Fibroblast of skin of left quadriceps (primary cell): ENCODE results near the gene NFX1.
A peak's percentile ranks its signal among the peaks of the same experiment; 100 is the strongest.
"Not testable (repeated sequence)": the region's sequence is repeated elsewhere in the genome, so short reads cannot be mapped to it uniquely, and the experiment has no call there.

ENCODE experiments used
- DNase-seq, 2 experiments: peaks; one replicate each; pipeline ENCODE4 v3.0.0-alpha.2; 2013; ENCODE audit warnings: low read depth in 2 of 2

The NFX1 gene

DNA sequence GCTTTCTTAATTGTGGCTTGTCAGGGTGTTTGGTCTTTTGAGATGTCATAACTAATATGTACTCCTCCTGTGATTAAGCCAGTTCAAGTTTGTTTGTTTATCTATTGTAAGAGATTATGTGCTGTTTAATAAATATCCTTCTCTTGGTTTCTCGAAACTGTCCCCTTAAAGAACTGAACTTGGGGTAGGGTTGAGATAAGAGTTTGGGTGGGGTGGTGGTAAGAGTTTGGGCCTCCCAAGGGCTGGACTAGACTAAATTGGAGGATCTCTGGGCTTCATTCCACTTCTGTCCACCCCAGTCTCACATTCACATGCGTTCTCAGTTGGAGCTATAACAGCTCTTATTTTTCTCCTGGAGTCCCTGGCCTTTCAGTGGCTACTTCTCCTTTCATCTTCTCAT is 73.8 kb downstream of the NFX1 start:
- no peak for DNase-seq

DNA sequence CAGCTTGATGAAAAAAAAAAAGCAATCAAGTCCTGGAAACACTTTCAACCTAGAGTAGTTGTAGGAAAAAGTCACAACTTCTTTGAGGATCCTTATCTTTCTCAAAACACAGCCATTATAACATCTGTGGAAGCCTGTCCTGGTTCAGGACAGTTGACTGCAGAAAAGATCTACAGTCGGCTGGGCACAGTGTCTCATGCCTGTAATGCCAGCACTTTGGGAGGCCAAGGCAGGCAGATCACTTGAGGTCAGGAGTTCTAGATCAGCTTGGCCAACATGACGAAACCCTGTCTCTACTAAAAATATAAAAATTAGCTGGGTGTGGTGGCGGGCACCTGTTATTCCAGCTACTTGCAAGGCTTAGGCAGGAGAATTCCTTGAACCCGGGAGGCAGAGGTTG is 74.5 kb downstream of the NFX1 start:
- not testable (repeated sequence) for DNase-seq

DNA sequence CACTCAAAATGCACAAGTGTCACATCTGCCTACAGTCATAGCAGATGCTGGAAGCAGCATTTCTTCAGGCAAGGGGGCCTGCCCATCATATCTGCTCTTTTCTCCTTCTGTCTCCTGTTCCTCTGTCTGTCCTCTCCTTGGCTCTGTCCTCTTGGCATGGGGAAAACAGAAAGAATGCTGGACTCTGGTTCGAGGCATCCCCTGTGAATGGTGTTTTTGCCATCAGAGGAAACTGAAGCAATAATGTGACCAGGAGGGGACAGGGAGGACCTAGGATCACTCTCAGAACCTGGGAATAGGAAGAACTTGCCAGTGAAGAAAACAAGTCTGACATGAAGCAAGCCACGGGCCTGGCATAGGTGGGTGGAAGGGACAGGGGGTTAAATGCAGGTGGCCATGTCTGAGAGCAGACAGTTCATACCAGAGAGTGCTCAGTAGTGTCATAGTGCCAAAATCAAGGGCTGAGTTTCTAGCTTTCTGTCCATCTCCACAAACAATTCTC is 76.7 kb downstream of the NFX1 start:
- no peak for DNase-seq

DNA sequence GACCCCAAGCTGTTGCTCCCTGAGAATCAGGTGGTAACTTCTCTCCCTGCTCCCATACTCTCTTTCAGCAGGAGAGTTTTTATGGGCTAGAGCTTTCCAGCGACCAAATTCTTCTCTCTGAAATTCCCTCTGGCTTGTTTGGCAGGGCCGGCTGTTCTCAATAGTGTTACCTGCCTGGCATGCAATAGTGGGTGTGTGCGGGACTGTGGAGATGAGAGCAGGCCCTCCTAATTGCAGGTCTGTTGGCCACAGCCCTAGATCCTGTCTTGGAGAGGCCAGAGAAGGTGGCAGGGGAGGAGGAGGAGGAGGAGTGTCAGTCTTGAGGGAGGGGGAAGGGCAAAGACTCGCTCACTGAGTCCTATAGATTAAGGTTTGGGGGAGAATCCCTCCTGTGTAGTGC is 82.6 kb downstream of the NFX1 start:
- DNase-seq, result no peak

DNA sequence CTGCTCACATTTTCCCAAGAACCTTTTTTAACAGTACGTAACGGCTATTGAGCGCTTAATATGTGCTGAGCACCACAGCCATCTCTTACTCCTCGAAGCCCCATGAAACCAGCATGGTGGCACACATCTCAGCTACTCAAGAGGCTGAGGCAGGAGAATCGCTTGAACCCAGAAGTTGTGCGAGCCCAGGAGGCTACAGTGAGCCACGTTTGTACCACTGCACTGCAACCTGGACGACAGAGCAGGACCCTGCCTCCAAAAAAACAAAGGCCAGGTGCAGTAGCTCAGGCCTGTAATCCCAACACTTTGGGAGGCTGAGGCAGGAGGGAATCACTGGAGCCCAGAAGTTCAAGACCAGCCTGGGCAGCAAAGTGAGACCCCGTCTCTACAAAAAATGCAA is 83.9 kb downstream of the NFX1 start:
- DNase-seq, result no peak

DNA sequence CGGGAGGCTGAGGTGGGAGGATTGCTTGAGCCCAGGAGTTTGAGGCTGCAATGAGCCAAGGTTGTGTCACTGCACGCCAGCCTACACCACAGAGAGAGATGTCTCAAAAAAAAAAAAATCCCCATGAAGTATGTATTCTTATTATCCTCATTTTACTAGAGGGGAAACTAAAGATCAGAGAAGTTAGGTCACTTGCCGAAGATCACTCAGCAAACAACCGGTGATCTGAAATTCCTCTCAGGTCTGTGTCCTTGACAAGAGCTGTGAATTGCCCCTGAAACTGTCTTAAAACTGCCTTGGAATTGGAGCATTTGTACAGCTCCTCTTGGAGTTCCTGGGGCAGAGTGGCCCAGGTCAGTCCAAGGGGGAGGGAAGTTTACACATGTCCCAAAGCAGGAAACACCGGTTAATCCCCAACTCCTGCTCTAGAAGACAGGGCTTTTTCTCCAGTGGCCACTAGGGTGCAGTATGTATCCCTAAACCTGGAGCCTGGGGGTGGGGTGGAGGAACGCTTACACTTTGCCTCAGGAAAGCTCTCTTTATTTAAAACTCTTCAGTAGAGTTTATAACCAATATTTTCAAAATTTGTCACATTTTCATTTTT is 84.4 kb downstream of the NFX1 start:
- peak; percentile 35 to 44 for DNase-seq

DNA sequence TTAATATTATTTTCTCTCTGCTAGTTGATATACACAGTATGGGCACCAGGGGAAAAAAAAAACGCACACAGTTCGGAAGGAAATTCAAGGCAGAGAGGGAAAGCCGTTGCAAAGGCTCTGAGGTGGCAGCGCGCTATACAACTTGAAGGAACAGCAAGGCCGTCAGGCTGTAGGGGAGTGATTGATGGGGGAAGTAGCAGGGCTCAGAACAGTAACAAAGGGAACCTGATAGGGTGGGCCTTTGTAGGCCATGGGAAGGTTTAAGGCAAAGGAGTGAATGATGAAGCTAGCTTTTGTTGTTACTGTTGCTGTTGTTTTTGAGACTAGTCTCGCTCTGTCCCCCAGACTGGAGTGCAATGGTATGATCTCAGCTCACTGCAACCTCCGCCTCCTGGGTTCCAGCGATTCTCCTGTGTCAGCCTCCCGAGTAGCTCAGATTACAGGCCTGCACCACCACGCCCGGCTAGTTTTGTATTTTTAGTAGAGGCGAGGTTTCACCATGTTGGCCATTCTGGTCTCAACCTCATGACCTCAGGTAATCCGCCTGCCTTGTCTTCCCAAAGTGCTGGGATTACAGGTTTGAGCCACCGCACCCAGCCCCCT is 85.0 kb downstream of the NFX1 start:
- DNase-seq, result peak in 1 of 2 experiments; percentile 7

DNA sequence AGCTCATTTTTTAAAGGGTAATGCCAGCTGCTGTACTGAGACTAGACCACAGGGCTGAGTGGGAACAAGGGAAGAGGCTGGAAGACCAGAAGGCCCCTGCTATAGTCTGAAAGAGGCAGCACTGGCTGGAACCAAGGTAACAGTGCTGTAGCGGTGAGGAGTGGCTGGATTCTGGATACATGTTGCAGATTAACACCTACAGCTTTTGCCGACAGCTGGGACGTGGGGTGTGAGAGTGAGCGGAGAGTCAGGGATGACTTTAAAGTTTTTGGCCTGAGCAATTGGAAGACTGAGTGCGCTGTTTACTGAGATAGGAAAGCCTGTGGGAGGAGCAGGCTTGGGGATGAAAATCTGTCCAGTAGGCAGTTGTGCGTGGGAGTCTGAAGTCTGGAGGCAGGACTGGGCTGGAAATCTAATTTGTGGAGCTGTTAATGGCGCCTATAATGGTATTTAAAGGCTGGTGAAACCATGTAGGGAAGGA is 85.6 kb downstream of the NFX1 start:
- DNase-seq, result no peak

DNA sequence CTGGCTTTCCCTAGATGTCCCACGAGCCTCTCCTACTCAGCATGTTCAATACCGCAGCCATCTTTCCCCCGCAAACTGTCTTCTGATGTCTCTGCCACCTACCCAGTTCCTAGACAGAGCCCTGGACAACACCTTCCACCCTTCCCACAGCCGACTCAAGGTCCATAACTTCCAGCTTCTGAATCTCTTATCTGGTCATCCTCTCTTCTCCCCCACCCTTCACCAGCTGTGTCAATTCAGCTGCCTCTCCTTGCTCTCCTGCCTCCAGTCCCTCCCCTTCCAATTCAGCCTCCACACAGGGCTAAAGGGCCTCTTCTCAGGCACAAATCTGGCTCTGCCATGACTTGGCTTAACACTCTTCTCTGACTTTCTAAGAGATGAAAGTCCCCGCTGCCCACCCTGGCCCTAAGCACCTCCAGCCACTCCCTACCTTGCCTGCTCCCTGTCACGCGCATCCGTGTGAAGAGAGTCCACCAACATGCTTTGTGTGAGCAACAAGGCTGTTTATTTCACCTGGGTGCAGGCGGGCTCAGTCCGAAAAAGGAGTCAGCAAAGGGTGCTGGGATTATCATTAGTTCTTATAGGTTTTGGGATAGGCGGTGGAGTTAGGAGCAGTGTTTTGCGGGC is 86.9 kb downstream of the NFX1 start:
- no peak for DNase-seq

DNA sequence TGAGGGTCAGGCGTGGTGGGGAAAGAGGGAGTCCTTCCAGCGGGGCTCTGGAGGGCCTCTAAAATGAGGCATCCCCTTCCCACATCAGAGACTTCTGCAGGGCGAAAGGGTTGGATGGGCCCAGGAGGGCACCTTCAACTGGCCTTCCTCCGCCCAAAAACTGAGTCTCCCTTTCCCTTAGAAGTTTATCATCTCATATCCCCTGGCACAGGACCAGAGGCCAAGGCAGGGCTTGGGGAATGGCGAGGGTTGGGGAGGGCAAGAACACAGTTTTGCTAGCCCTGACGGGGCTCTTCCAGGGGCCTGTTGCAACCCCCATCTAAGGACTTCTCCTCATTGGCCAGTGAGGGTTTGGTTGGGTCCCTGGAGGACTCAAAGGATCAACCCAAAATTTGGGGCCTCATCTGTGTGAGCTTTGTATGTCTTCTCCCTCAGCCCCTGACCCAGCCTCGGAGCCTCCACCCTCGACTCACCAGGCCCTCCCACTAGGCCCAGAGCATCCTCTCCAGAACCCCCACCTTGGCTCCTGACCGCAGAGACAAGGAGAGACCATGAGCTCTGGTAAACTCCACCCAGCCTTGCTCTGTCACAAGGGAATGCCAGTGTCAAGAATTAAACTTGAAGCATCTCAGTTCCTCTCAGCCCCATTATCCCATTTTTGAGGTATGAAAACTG is 87.9 kb downstream of the NFX1 start:
- DNase-seq, result no peak

DNA sequence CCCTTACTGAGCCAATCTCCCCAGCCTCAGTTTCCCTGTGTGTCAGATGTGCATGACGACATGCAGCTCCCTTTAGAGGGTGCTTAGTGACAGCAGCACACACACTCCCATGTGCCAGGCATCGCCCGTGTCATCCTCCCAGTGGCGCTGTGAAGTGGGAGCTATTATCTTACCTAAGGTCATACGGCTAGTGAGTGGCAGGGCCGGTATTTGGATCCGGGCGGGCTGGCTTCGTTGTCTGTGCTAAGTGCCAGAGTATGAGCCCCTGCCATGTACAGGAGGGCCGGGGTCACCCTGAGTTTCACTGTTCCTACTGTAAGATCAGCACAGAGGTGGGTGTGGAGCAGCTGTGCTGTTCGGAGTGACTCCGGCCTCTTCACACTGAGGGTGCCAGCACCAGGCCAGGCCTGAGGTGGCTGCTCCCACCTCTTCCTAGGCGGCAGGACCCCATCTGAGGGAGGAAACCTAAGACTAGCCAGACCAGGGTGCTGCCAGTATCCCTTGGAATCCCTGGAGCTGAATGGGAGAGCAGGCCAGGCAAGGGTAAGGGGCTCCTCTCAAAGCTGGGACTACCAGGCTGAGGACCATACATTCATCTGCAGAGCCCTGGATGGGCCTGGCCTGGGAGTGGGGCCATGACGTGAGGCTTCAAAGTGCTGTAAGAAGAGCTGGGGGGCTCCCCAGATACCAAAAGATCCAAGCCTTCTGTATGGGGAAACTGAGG is 89.5 kb downstream of the NFX1 start:
- no peak for DNase-seq

DNA sequence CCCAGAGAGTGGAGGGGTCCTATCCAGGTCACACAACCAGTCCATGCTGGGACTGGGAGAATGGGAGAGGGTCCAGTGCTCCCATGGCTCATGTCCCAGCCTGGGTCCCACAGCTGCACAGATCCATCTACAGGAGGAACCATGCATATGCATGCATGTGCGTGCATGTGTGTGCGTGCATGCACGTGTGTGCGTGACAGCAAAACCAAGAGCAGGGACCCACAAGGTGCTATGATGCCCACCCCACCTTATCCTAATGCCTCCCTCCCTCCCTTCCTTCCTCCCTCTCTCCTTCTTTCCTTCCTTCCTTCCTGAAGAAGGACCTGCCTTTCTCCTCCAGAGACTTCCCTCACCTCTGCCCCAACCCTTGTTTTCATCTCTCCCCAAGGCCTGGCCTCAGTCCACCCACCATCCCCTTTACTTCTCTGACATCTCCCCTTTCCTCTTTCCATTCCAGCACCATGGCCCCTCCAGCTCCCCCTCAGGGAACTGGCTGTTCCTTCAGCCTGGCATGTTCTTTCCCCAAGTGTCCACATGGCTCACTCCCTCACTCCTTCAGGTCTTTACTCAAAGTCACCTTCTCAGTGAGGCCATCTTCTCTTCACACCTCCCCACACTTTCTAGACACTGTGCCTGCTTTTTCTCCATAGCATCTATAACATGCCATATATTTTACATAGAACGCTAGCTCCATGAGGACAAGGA is 90.2 kb downstream of the NFX1 start:
- DNase-seq, result no peak

DNA sequence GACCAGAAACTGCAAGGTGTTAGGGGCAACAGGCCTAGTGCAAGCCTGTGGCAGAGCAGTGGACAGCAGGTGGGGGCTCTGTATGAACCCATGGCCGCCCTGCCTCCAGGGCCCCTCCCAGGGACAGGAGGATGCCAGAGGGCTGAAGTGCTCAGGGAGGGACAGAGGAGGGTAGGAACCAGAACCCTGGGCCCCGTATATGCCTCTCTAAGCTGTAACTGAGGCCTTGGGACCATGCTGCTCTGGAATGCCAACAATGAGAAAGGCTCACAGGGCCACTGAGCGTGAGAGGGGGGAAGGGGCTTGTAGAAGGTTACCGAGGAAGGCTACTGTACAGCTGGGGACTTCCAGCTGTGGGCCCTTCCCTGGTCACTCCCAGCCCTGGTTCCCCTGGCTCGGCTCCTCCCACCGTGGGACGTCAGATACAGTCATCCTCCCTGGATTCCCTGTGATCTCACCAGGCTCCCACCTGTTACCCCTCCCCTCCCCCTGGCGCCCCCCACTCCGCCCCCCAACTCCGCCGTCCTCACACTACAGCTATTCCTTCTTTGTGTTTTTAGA is 91.0 kb downstream of the NFX1 start:
- DNase-seq, result no peak

DNA sequence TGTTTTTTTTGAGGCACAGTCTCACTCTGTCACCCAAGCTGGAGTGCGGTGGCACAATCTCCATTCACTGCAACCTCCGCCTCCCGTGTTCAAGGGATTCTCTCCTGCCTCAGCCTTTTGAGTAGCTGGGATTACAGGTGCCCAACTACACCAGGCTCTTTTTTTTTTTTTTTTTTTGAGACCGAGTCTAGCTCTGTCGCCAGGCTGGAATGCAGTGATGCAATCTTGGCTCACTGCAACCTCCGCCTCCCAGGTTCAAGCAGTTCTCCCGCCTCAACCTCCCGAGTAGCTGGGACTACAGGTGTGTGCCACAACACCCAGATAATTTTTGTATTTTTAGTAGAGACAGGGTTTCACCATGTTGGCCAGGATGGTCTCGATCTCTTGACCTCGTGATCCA is 92.1 kb downstream of the NFX1 start:
- not testable (repeated sequence) for DNase-seq

DNA sequence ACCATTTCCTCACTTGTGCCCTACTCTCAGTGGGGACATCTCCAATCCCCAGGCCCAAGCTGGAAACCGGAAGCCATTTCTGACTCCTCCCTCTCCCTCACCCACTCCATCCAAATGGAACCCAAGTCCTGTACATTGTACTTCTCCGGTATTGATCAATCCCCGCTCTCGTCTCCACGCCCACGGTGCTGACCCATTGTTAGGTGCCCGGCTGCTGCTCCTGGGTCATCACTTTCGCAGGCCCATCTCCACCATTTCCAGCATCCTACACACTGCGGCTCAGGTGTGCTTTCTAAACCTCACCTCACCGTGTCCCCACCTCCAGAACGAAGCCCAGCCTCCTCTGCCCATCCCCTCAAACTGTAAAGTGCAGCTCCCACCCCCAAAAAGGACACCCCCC is 93.1 kb downstream of the NFX1 start:
- not testable (repeated sequence) for DNase-seq

DNA sequence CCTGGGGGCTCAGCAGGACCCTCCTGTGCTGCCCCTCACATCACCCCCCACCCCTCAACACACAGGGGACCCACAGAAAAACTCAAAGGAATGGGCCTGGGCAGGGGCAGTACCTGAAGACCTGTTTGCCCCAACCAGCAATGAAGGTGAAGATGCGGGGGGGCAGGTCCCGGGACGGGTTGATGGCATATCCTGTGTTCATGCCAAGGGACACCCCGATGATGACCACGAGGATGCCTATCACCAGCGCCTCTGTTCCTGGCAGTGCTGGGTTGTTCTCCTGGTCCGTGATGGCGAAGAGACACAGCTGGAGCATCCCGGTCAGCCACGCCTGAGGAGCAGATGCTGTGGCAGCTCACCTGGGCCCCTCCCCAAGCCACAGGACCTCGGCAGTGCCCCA is 95.2 kb downstream of the NFX1 start:
- DNase-seq, result not testable (repeated sequence)

DNA sequence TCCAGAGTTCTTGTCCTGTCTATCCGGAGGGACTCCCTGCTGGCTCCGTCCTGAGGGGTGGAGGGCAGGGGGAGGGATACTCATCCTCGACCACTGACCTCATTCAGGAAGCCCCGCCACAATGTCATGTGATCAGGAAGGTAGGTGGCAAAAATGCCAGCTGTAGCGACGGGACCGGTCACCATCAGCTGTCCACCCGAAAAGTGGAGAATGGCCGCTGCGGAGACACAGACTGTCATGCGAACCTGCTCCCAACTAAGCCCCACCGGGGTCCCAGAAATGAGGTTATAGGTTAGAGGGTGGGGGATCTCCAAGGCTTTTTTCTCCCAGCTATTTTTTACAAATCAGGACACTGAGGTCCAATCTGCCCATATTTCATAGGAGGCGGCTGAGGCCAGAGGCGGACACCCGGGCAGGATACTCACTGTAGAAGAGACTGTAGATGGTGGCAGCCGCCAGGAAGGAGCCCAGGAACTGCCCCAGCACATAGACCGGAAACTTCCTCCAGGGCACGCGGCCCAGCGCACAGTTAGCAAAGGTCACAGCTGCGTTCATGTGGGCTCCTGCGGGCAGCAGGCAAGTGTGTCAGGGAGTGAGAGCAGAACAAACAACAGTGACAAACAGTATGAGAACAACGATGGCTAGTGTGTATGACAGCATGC is 95.8 kb downstream of the NFX1 start:
- DNase-seq, result not testable (repeated sequence)

DNA sequence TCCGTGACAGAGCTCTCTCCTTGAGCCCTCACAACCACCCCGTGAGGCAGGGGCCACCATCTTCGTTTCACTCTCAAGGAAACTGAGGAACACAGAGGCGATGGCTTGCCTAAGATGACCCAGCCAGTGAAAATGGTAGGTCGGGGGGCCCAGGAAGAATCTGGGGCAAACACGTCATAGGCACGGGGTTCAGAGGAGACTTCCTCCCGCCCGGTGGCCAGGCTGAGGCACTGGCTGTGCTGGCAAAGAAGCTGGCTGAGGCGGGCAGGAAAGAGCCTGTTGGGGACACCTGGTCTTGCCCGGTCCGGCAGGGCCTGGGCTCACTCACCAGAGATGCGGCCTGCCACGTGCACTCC is 96.3 kb downstream of the NFX1 start:
- DNase-seq, result not testable (repeated sequence)

DNA sequence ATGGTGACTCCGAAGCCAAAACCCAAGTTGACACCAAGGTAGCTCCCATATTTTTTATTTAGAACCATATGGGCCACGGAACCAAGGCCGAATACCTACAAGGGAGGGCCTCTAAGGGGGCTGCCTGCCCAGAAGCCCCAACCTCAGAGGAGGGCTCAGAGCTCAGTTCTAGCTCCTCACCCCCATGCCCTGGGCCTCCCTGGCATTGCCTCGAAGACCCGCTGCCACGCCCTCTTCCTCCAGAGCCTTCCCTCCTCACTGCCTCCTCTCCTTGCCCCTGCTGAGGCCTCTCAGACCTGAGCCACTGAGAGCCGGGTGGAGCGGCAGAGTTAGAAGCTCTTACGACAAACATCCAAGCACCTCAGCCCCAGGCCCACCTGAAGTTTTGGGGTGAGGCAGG is 96.7 kb downstream of the NFX1 start:
- DNase-seq, result not testable (repeated sequence)
